ENCODE measurements around the gene CFAP298. TPM values are rescaled to one million over a fixed set of nuclear protein-coding genes. Genes with fewer than 3 reads are reported as not detected.
A peak's percentile ranks its signal among the peaks of the same experiment; 100 is the strongest.

Gene CFAP298
- total RNA-seq, 4 donors from 2014 or later: 24.2 to 34.8 (median 28.2) TPM

- TF ChIP-seq POLR2A (IDR thresholded peaks at IDR 0.05): no peak
- TF ChIP-seq, protein P1, sequence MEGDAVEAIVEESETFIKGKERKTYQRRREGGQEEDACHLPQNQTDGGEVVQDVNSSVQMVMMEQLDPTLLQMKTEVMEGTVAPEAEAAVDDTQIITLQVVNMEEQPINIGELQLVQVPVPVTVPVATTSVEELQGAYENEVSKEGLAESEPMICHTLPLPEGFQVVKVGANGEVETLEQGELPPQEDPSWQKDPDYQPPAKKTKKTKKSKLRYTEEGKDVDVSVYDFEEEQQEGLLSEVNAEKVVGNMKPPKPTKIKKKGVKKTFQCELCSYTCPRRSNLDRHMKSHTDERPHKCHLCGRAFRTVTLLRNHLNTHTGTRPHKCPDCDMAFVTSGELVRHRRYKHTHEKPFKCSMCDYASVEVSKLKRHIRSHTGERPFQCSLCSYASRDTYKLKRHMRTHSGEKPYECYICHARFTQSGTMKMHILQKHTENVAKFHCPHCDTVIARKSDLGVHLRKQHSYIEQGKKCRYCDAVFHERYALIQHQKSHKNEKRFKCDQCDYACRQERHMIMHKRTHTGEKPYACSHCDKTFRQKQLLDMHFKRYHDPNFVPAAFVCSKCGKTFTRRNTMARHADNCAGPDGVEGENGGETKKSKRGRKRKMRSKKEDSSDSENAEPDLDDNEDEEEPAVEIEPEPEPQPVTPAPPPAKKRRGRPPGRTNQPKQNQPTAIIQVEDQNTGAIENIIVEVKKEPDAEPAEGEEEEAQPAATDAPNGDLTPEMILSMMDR (IDR thresholded peaks at IDR 0.05): no peak
- intact Hi-C loops (cut with DNase I): loop anchor here (10.0 kb wide), 1 partner anchor 198 kb away; no protein-coding TSS in a partner anchor
- DNase-seq: no peak
- 80 to 83% methylated on average over 8 of the region's 8 CpGs for WGBS, 2 donors
- peaks cover 6 to 92% (median 45%) of the 10 kb centered on the region in 3 donors for H3K36me3 ChIP-seq
- H3K9me3 ChIP-seq: no peaks in the 10 kb centered on the region
- no peaks in the 10 kb centered on the region for H3K4me1 ChIP-seq
- H3K4me3 ChIP-seq: no peak overlapping the region
- H3K27me3 ChIP-seq: no peaks in the 10 kb centered on the region
- no peak overlapping the region for H3K27ac ChIP-seq
These were observed 9.0 kb downstream of the CFAP298 start for GRCh38 chr21:32603131-32603530.

GRCh38 chr21:32602099-32602498 lies 10.1 kb downstream of the CFAP298 start:
- DNase-seq: no peak
- 87 to 94% methylated on average over 4 to 5 of the region's 6 CpGs for WGBS, 2 donors
- Histone ChIP-seq H3K27me3 (no peaks in the 10 kb centered on the region), H3K27ac (no peak overlapping the region), H3K4me3 (no peak overlapping the region), H3K36me3 (peaks cover 6 to 82% (median 45%) of the 10 kb centered on the region in 3 donors), H3K9me3 (no peaks in the 10 kb centered on the region), H3K4me1 (peaks cover 0 to 5% (median 3%) of the 10 kb centered on the region in 3 donors)
- TF ChIP-seq POLR2A (IDR thresholded peaks at IDR 0.05): no peak
- TF ChIP-seq, protein P1 (IDR thresholded peaks at IDR 0.05): no peak
- intact Hi-C loops (cut with DNase I): loop anchor here (10.0 kb wide), 1 partner anchor 197 kb away; no protein-coding TSS in a partner anchor

DNA sequence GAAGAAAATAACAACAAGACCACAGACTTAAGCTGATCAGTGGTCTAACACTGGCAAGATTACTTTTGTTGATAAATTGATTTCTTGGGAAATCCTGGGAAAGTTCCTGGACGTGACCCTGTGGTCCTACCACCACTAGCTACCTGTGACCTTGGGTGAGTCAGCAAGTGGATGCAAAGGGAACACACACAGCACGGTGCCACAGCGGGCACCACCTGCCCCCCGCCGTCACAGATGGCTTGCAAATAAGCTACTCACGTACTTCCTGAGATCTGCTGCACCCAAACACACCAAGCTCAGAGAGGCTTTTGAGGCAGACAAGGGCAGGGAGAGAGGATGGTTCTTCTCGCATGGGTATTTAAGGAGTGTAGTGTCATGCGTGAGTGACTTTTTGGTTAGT lies 12.7 kb downstream of the CFAP298 start:
- intact Hi-C loops (cut with DNase I): no loop called here
- no peak overlapping the region for H3K4me3 ChIP-seq
- no peak for DNase-seq
- no peaks in the 10 kb centered on the region for H3K9me3 ChIP-seq
- peaks cover 0 to 9% (median 3%) of the 10 kb centered on the region in 3 donors for H3K4me1 ChIP-seq
- no peak for TF ChIP-seq POLR2A (IDR thresholded peaks at IDR 0.05)
- H3K27me3 ChIP-seq: no peaks in the 10 kb centered on the region
- 75 to 84% methylated on average over 5 to 8 of the region's 8 CpGs for WGBS, 2 donors
- peaks cover 6 to 56% (median 25%) of the 10 kb centered on the region in 3 donors for H3K36me3 ChIP-seq
- H3K27ac ChIP-seq: no peak overlapping the region

GRCh38 chr21:32599091-32599490 lies 13.1 kb downstream of the CFAP298 start:
- Histone ChIP-seq H3K4me3 (no peak overlapping the region), H3K27me3 (no peaks in the 10 kb centered on the region), H3K36me3 (peaks cover 3 to 52% (median 21%) of the 10 kb centered on the region in 3 donors), H3K4me1 (peaks cover 0 to 9% (median 3%) of the 10 kb centered on the region in 3 donors), H3K27ac (no peak overlapping the region), H3K9me3 (no peaks in the 10 kb centered on the region)
- DNase-seq: no peak
- TF ChIP-seq, protein P1 (IDR thresholded peaks at IDR 0.05): no peak
- TF ChIP-seq POLR2A (IDR thresholded peaks at IDR 0.05): no peak
- WGBS, 2 donors: 62 to 82% methylated on average over 3 to 4 of the region's 5 CpGs
- intact Hi-C loops (cut with DNase I): no loop called here

DNA sequence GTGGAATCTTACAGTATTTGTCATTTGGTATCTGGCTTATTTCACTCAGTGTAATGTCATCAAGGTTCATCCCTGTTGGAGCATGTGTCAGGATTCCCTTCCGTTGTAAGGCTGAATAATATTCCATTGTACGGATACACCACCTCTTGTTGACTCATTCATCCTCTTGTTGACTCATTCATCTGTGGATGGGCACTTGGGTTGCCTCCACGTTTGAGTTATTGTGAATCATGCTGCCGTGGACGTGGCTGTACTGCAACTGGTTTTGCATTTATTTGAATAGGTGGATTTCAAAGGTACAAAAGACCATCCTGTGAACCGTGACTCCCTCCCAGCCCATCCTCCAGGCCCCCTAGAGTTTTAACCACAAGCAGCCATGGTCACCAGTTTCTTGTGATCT lies 15.0 kb downstream of the CFAP298 start:
- no peak for DNase-seq
- 15 to 31% methylated on average over 5 to 6 of the region's 6 CpGs for WGBS, 2 donors
- no peaks in the 10 kb centered on the region for H3K27me3 ChIP-seq
- peaks cover 0 to 33% (median 9%) of the 10 kb centered on the region in 3 donors for H3K36me3 ChIP-seq
- H3K4me3 ChIP-seq: no peak overlapping the region
- TF ChIP-seq POLR2A (IDR thresholded peaks at IDR 0.05): no peak
- TF ChIP-seq, protein P1 (IDR thresholded peaks at IDR 0.05): no peak
- peak overlapping the region in 1 of 4 donors; percentile 33 for H3K27ac ChIP-seq
- peaks cover 0 to 9% (median 3%) of the 10 kb centered on the region in 3 donors for H3K4me1 ChIP-seq
- H3K9me3 ChIP-seq: no peaks in the 10 kb centered on the region
- intact Hi-C loops (cut with DNase I): no loop called here
